ENCODE data around the gene PLAC9. TPM values are rescaled to one million over a fixed set of nuclear protein-coding genes. Genes with fewer than 3 reads are reported as not detected.
"Not testable (repeated sequence)": the region's sequence is repeated elsewhere in the genome, so short reads cannot be mapped to it uniquely, and the experiment has no call there.

PLAC9 gene
- total RNA-seq, 1 donor from 2014 or later, result not detected

DNA sequence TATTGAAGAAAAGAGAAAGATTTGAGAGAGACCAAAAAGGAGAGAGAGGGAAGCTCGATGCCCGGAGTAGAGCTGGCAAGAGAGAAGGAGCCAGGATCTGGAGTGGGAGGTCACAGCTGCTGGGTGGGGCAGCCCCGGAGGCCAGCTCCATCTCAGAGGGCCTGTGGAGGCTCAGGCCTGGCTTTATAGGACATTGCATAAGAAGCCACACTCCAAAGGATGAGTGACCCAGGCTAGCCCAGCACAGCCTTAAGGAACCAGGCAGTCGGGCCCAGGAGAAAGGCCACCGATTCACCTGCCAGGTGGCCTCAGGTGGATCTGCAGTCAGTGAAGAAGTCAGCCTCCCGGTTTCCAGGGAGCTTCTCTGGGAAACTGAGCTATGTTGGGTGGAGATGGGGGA is 676 bp downstream of the PLAC9 start:
- peaks cover 1% of the 10 kb centered on the region for H3K9me3 Mint-ChIP-seq (ENCODE audit: unreplicated experiment)
- peaks cover 7% of the 10 kb centered on the region for H3K4me1 Mint-ChIP-seq (ENCODE audit: low read depth, unreplicated experiment)
- peaks cover 6% of the 10 kb centered on the region for H3K27me3 Mint-ChIP-seq (ENCODE audit: unreplicated experiment)
- TF ChIP-seq, protein P1, sequence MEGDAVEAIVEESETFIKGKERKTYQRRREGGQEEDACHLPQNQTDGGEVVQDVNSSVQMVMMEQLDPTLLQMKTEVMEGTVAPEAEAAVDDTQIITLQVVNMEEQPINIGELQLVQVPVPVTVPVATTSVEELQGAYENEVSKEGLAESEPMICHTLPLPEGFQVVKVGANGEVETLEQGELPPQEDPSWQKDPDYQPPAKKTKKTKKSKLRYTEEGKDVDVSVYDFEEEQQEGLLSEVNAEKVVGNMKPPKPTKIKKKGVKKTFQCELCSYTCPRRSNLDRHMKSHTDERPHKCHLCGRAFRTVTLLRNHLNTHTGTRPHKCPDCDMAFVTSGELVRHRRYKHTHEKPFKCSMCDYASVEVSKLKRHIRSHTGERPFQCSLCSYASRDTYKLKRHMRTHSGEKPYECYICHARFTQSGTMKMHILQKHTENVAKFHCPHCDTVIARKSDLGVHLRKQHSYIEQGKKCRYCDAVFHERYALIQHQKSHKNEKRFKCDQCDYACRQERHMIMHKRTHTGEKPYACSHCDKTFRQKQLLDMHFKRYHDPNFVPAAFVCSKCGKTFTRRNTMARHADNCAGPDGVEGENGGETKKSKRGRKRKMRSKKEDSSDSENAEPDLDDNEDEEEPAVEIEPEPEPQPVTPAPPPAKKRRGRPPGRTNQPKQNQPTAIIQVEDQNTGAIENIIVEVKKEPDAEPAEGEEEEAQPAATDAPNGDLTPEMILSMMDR (IDR thresholded peaks at IDR 0.05; ENCODE audit: partially characterized antibody, unreplicated experiment), result no peak
- no peaks in the 10 kb centered on the region for H3K36me3 Mint-ChIP-seq (ENCODE audit: unreplicated experiment)
- no peak for DNase-seq
- no peak overlapping the region for H3K27ac Mint-ChIP-seq (ENCODE audit: unreplicated experiment)
- peak overlapping the region; percentile 77 for H3K4me3 Mint-ChIP-seq (ENCODE audit: unreplicated experiment)

DNA sequence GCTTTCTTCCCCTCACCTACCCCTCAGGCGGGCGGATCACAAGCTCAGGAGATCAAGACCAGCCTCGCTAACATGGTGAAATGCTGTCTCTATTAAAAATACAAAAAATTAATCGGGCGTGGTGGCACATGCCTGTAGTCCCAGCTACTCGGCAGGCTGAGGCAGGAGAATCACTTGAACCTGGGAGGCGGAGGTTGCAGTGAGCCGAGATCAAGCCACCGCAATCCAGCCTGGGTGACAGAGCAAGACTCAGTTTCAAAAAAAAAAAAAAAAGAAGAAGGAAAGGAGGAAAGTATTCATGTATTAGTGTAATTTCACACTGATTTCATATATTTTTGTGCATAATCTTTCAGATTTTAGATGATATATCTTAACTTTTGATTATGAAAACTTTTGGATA is 1.2 kb downstream of the PLAC9 start:
- not testable (repeated sequence) for H3K4me3 Mint-ChIP-seq (ENCODE audit: unreplicated experiment); H3K9me3 Mint-ChIP-seq (ENCODE audit: unreplicated experiment); H3K36me3 Mint-ChIP-seq (ENCODE audit: unreplicated experiment); H3K4me1 Mint-ChIP-seq (ENCODE audit: low read depth, unreplicated experiment); H3K27ac Mint-ChIP-seq (ENCODE audit: unreplicated experiment); H3K27me3 Mint-ChIP-seq (ENCODE audit: unreplicated experiment); DNase-seq

DNA sequence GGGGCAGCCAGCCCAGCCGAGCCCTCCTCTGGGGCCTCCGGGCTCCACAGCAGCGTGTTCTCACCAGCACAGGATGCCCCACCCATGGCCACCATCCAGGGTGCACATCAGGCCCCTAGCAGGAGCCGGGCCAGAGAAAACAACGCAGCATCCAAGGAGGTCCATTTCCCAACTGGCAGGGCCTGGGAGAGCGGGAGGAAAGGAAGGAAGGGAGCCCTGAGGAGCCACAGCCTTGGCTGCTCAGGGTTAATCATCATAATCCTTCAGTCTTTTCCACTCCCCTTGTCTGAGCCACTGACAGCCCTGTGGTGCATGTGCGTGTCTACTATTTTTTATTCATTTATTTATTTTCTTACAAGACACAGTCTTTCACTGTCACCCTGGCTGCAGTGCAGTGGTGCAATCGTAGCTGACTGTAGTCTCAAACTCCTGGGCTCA is 3.6 kb downstream of the PLAC9 start:
- Mint-ChIP-seq H3K4me1 (ENCODE audit: low read depth, unreplicated experiment) (peaks cover 7% of the 10 kb centered on the region), H3K9me3 (ENCODE audit: unreplicated experiment) (peaks cover 3% of the 10 kb centered on the region), H3K27ac (ENCODE audit: unreplicated experiment) (no peak overlapping the region), H3K27me3 (ENCODE audit: unreplicated experiment) (peaks cover 6% of the 10 kb centered on the region), H3K36me3 (ENCODE audit: unreplicated experiment) (no peaks in the 10 kb centered on the region), H3K4me3 (ENCODE audit: unreplicated experiment) (no peak overlapping the region)
- TF ChIP-seq, protein P1 (IDR thresholded peaks at IDR 0.05; ENCODE audit: partially characterized antibody, unreplicated experiment), result no peak
- DNase-seq, result no peak

DNA sequence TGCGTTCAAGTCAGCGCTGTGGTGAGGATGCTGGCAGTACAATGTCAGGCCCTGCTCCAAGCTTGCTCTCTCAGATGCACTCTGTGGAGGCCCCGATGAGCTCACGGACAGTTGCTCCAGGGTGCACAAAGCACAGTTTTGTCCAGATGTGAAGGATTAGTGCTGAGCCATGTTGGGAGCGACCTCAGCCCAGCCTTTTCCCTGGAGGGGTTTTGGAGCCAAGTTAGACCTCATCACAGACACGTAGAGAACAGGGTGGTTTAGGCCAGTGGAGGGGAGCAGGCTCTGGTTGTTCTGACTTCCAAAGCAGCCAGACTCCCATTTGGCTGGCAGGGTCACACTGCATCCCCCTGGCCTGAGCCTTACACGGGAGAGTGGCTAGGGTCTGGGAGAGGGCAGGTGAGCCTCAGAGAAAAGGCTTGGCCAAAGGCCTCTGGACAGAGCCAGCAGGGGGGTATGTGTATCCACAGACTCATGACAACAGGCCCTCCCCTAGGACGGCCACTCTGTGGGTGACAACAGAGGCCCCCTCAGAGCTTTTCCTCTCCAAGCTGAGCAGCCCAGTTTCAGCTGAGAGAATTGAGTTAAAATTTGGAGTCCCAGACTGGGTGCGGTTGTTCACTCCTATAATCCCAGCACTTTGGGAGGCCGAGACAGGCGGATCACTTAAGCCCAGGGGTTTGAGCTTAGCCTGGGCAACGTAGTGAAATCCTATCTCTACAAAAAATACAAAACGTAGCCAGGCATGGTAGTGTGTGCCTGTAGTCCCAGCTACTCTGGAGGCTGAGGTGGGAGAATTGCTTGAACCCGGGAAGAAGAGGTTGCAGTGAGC is 4.7 kb downstream of the PLAC9 start:
- Mint-ChIP-seq H3K4me3 (ENCODE audit: unreplicated experiment) (no peak overlapping the region), H3K27me3 (ENCODE audit: unreplicated experiment) (peaks cover 3% of the 10 kb centered on the region), H3K27ac (ENCODE audit: unreplicated experiment) (no peak overlapping the region), H3K4me1 (ENCODE audit: low read depth, unreplicated experiment) (peaks cover 7% of the 10 kb centered on the region), H3K9me3 (ENCODE audit: unreplicated experiment) (peaks cover 3% of the 10 kb centered on the region), H3K36me3 (ENCODE audit: unreplicated experiment) (no peaks in the 10 kb centered on the region)
- no peak for DNase-seq
- TF ChIP-seq, protein P1 (IDR thresholded peaks at IDR 0.05; ENCODE audit: partially characterized antibody, unreplicated experiment), result no peak

DNA sequence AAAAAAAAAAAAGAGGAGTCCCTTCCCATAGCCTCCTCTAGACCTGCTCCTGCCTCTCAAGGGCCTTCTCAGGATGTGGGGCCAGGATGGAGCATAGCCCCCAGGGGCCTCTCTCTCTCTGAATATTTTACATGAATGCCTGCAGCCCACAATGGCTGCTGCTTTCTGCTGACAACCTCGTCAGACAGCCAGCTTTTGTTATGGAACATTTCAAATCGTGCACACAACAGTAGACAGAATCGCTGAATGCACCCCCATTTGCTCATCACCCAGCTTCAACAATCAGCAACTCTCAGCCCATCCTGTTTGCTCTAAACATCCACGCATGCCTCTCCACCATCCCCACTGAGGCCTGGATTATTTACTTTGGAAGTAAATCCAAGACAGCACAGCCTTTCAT is 5.4 kb downstream of the PLAC9 start:
- DNase-seq, result no peak
- peaks cover 3% of the 10 kb centered on the region for H3K27me3 Mint-ChIP-seq (ENCODE audit: unreplicated experiment)
- H3K9me3 Mint-ChIP-seq (ENCODE audit: unreplicated experiment), result peaks cover 3% of the 10 kb centered on the region
- peaks cover 5% of the 10 kb centered on the region for H3K4me1 Mint-ChIP-seq (ENCODE audit: low read depth, unreplicated experiment)
- no peaks in the 10 kb centered on the region for H3K36me3 Mint-ChIP-seq (ENCODE audit: unreplicated experiment)
- TF ChIP-seq, protein P1 (IDR thresholded peaks at IDR 0.05; ENCODE audit: partially characterized antibody, unreplicated experiment), result no peak
- H3K27ac Mint-ChIP-seq (ENCODE audit: unreplicated experiment), result peak overlapping the region; percentile 23
- no peak overlapping the region for H3K4me3 Mint-ChIP-seq (ENCODE audit: unreplicated experiment)

Measured in glutamatergic neuron (in vitro differentiated cells).